ENCODE measurements around the gene CASZ1. TPM values are rescaled to one million over a fixed set of nuclear protein-coding genes. Genes with fewer than 3 reads are reported as not detected.

CASZ1 gene
- total and polyA plus RNA-seq, 2 donors from 2014 or later = 10.1 to 33.0 TPM

DNA sequence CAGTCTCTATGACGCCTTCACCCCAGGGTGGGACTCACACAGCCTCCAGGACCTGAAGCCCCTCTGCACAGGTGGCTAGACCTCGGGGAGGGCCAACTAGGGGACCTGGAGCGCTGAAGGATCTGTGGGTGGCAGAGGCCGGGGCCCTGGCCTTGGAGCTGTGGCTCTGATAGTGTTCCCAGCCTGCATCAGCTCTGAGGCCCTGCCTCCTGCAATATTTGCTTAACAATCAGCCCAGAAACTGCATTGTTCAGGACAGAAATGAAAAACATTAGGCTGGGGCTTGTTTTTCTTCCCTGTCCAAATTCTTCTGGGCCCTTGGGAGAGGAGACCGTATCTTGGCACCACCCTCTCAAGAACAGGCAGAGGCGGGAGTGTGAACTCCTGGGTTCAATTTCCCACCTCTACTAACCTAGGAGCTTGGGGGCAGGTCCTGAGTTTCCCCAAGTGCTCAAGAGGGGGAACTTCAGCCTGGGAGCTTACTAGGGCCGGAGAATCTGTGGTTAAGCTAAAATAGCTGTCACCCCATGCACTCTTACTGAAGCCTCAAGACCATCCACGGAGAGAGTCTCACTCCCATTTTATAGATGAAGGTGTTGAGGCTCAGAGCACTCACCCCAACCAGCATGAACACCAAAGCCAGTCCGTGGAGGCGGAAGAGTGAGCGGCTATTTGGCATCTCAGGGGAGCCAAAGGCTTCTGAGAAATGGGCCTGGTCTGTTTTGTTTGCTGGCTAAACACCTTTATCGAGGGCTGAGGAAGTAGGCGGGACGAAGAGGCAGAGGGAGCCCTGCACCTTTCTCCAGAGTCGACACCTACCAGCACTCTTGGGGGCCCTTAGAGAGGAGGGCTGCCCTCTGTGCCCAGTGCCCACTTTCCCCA is 18.8 kb upstream of the CASZ1 start:
- no peak overlapping the region for H3K9ac ChIP-seq (ENCODE audit: low read length in 3 of 3)
- FAIRE-seq (no peak), DNase-seq (peak in 1 of 5 donors; percentile 33)
- H3K36me3 ChIP-seq (ENCODE audit: control insufficient read depth in 2 of 3, insufficient read depth in 3 of 3, low read length in 3 of 3) = no peaks in the 10 kb centered on the region
- H3K27ac ChIP-seq (ENCODE audit: low read depth in 2 of 2, low read length in 2 of 2) = no peak overlapping the region
- no peaks in the 10 kb centered on the region for H3K4me1 ChIP-seq (ENCODE audit: control insufficient read depth in 2 of 3, insufficient read depth in 2 of 3, low read depth in 1 of 3, low read length in 3 of 3)
- intact Hi-C loops (cut with DNase I) = no loop called here
- H3K27me3 ChIP-seq (ENCODE audit: control insufficient read depth, insufficient read depth, low read length) = no peaks in the 10 kb centered on the region
- TF ChIP-seq, protein P1, sequence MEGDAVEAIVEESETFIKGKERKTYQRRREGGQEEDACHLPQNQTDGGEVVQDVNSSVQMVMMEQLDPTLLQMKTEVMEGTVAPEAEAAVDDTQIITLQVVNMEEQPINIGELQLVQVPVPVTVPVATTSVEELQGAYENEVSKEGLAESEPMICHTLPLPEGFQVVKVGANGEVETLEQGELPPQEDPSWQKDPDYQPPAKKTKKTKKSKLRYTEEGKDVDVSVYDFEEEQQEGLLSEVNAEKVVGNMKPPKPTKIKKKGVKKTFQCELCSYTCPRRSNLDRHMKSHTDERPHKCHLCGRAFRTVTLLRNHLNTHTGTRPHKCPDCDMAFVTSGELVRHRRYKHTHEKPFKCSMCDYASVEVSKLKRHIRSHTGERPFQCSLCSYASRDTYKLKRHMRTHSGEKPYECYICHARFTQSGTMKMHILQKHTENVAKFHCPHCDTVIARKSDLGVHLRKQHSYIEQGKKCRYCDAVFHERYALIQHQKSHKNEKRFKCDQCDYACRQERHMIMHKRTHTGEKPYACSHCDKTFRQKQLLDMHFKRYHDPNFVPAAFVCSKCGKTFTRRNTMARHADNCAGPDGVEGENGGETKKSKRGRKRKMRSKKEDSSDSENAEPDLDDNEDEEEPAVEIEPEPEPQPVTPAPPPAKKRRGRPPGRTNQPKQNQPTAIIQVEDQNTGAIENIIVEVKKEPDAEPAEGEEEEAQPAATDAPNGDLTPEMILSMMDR (IDR thresholded peaks at IDR 0.05; ENCODE audit: borderline replicate concordance, extremely low read depth, insufficient read depth) = no peak
- H3K9me3 ChIP-seq (ENCODE audit: control insufficient read depth in 2 of 3, insufficient read depth in 1 of 3, low read length in 3 of 3) = no peaks in the 10 kb centered on the region
- no peak overlapping the region for H3K4me3 ChIP-seq (ENCODE audit: low read length in 3 of 3)

DNA sequence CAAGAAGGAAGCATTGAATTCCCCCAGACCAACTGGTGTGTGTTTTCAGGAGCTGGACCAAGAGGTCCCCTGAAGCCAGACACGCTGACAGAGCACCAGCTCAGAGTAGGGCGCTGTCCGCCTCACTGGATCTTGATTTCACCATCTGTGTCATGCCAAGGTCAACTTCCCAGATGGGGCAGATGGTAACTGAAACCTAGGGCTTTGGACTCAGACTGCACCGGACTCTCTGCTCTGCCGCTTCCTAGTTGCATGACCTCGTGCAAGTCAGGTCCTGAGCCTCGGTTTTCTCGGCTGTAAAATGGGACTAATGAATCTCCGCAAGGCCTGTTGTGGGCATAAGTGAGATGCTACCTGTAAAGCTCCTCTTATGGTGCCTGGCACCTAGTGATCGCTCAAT is 17.9 kb upstream of the CASZ1 start:
- Histone ChIP-seq H3K27ac (ENCODE audit: low read depth in 2 of 2, low read length in 2 of 2) (no peak overlapping the region), H3K4me3 (ENCODE audit: low read length in 3 of 3) (no peak overlapping the region), H3K9ac (ENCODE audit: low read length in 3 of 3) (no peak overlapping the region), H3K4me1 (ENCODE audit: control insufficient read depth in 2 of 3, insufficient read depth in 2 of 3, low read depth in 1 of 3, low read length in 3 of 3) (no peaks in the 10 kb centered on the region), H3K36me3 (ENCODE audit: control insufficient read depth in 2 of 3, insufficient read depth in 3 of 3, low read length in 3 of 3) (no peaks in the 10 kb centered on the region), H3K27me3 (ENCODE audit: control insufficient read depth, insufficient read depth, low read length) (no peaks in the 10 kb centered on the region), H3K9me3 (ENCODE audit: control insufficient read depth in 2 of 3, insufficient read depth in 1 of 3, low read length in 3 of 3) (no peaks in the 10 kb centered on the region)
- intact Hi-C loops (cut with DNase I) = no loop called here
- FAIRE-seq (no peak), DNase-seq (peak in 1 of 5 donors; percentile 23)
- TF ChIP-seq, protein P1 (IDR thresholded peaks at IDR 0.05; ENCODE audit: borderline replicate concordance, extremely low read depth, insufficient read depth) = no peak

DNA sequence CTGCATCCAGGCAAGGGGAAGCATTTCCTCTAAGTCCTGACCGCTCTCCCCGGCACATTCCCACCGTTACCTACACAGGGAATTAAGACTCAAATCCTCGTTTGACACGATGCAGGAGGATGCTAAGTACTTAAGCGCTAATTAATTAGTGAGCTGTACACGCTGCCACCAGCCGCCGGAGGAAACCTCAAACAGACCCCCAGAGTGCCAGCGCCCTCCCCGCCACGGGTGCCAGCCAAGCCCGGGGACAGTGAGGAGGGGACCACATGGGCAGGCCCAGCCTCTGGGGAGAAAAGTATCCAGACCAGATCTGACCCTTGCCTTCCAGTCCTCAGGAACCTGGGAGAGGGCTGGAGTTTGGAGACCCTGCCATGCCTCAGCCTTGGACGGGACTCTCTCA is 17.4 kb upstream of the CASZ1 start:
- no peak for FAIRE-seq
- Histone ChIP-seq H3K4me1 (ENCODE audit: control insufficient read depth in 2 of 3, insufficient read depth in 2 of 3, low read depth in 1 of 3, low read length in 3 of 3) (no peaks in the 10 kb centered on the region), H3K4me3 (ENCODE audit: low read length in 3 of 3) (no peak overlapping the region), H3K9me3 (ENCODE audit: control insufficient read depth in 2 of 3, insufficient read depth in 1 of 3, low read length in 3 of 3) (no peaks in the 10 kb centered on the region), H3K27me3 (ENCODE audit: control insufficient read depth, insufficient read depth, low read length) (no peaks in the 10 kb centered on the region), H3K27ac (ENCODE audit: low read depth in 2 of 2, low read length in 2 of 2) (no peak overlapping the region), H3K36me3 (ENCODE audit: control insufficient read depth in 2 of 3, insufficient read depth in 3 of 3, low read length in 3 of 3) (no peaks in the 10 kb centered on the region), H3K9ac (ENCODE audit: low read length in 3 of 3) (no peak overlapping the region)
- TF ChIP-seq, protein P1 (IDR thresholded peaks at IDR 0.05; ENCODE audit: borderline replicate concordance, extremely low read depth, insufficient read depth) = no peak
- DNase-seq = peak in 1 of 5 donors; percentile 52
- intact Hi-C loops (cut with DNase I) = no loop called here
